HT-29 (cell line): ENCODE measurements around the gene PDLIM5. TPM values are rescaled to one million over a fixed set of nuclear protein-coding genes. Genes with fewer than 3 reads are reported as not detected.
"Not testable (repeated sequence)": the region's sequence is repeated elsewhere in the genome, so short reads cannot be mapped to it uniquely, and the experiment has no call there.

Experiments used
- DNase-seq: peaks from one replicate; pipeline ENCODE4 v3.0.0-alpha.2; 2015; ENCODE audit warnings: low spot score
- total RNA-seq: library from RNA; depleted of rRNA; stranded (reverse); fragments of >200 nt; shearing (Covaris generic); gene quantifications from 2 replicates; pipeline ENCODE4 v1.2.3, GENCODE V29; 2014

Gene PDLIM5
- total RNA-seq, 1 experiment from 2014 or later: 74.5 TPM

DNA sequence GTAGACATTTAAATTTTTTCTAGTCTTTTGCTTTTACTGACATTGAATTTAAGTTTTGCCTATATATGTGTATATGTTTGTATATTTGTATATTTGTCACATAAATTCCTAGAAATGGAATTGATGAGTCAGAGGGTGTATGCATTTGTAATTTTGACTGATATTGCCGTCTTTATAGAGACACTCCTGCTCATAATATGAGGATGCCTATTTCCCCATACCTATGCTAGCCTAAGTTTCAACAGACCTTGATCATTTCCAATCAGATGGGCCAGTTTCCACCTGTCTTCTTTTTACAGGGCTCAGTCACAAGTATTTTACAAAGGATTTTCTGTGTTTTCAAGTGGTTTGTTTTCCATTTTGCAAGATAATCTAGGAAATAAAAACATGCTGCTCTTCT, 10.8 kb downstream of the PDLIM5 start:
- DNase-seq: no peak

DNA sequence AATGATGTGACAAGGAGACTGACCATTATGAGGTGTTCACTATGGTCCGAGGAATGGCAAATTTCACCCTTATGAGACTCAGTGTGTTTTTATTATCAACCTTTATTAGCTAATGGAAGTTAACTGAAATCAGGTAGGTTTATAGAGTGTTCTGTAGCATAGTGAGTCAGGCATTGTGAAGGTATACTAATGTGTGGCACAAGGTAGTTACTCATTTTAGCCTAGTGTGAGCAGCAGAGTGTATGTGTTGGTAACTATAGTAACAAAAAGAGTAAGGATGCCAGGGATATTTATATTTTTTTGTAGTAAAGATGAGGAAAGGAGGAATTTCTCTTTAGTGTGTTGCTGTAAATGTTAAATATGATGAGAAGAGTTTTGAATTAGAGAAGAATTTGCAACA, 12.0 kb downstream of the PDLIM5 start:
- DNase-seq: no peak

DNA sequence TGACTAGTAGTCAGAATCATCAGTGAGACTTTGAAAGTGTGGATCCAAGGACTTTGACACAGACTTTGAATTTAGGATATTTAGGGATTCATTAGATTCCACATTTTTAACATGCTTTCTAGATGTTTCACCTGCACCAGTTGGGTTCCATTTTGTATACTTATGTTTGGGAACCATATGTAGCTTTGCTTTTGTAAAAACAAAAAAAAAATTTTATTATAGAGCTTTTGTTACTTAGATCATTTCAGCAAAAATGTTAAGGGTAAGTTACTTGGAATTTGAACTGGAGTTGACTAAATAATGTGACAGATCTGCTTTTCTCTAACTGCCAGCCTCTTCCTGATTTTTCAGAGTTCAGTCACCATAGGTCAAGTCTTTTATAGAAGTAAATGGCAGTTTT, 14.6 kb downstream of the PDLIM5 start:
- no peak for DNase-seq

DNA sequence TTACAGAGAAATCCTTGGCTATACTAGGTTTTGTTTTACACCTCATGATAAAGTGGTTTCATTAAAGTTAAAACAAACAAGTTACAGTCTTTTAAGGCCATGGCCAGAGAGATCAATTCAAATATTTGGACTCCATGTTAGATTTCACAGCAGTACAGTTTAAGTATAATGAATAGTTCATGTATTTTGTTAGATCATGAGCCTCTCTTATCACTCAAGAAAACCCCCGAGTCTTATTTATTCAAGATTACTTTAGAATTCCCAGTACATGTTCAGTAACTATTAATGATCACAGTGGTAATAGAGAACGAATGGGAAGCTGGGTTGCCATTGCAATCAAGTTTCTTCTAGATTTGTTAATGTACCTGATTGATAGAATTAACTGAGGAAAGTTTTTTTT, 15.2 kb downstream of the PDLIM5 start:
- no peak for DNase-seq

DNA sequence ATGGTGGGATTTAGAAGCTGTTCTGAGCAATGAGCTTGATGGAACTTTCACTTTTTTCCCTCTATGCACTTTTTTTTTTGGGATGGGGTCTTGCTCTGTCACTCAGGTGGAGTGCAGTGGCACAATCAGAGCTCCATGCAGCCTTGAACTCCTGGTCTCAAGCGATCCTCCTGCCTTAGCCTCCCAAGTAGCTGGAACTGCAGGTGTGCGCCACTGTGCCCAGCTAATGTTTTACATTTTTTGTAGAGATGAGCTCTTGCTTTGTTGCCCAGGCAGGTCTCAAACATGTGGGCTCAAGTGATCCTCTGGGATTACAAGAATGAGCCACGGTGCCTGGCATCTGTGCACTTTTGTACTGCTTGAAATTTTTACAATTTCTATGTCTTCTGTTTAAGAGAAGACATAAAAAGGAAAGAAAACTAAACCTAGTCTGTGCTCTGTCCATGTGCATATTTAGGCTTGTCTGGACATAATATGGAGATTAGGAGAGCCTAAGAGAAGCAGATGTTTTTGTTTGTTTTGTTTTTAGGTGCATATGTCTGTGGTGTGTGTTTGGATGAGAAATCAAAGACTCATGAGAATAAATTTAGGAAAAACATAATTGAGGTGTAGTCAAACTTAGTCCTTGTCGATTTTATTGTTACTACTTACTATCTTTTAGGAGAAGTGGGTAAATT, 16.5 kb downstream of the PDLIM5 start:
- no peak for DNase-seq

DNA sequence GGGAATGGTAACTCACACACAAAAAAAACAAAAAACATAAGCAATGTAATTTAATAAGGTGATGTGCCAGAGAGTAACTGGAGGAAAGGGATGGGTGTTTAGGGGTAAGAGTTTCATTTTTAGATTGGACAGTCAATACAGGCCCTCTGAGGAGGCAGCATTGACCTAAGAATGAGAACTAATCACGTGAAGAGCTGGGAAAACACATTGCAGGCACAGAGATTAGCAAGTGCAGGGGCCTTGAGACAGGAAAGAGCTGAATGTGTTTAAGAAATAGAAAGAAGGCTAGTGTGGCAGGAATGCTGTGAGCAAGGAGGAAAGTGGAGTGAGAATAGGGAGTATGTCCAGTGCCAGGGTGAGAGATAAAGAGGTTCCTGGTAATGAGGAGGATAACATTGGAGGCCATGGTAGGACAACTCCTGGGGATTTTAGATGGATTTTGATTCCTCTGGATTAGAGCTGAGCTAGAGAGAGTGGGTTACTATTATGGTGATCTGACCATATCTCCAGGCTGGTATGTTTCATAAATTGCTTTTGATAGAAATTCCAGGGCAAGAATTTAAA, 17.6 kb downstream of the PDLIM5 start:
- no peak for DNase-seq

DNA sequence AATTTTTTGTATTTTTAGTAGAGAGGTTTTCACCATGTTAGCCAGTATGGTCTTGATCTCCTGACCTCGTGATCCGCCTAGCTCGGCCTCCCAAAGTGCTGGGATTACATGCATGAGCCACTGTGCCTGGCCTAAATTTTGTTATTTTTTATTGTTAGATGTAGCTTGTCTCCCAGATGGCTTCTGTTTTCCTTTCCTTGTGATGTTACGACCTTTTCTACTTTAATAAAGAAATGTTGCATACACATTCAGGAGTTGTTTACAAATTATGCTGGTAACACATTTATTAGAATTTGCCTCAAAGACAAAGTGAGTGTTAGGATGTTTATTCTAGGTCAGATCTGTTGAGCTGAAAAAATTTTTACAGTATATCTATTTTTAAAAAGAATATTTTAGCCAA, 18.4 kb downstream of the PDLIM5 start:
- no peak for DNase-seq

DNA sequence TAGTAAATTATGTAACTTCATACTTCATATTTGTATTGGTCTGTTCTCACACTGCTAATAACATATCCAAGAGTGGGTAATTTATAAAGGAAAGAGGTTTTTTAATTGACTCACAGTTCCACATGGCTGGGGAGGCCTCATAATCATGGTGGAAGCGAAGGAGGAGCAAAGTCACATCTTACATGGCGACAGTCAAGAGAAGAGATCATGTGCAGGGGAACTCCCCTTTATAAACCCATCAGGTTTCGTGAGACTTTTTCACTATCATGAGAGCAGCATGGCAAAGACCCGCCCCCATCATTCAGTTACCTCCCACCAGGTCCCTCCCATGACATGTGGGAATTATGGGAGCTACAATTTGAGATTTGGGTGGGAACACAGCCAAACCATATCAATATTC, 19.0 kb downstream of the PDLIM5 start:
- DNase-seq: not testable (repeated sequence)

DNA sequence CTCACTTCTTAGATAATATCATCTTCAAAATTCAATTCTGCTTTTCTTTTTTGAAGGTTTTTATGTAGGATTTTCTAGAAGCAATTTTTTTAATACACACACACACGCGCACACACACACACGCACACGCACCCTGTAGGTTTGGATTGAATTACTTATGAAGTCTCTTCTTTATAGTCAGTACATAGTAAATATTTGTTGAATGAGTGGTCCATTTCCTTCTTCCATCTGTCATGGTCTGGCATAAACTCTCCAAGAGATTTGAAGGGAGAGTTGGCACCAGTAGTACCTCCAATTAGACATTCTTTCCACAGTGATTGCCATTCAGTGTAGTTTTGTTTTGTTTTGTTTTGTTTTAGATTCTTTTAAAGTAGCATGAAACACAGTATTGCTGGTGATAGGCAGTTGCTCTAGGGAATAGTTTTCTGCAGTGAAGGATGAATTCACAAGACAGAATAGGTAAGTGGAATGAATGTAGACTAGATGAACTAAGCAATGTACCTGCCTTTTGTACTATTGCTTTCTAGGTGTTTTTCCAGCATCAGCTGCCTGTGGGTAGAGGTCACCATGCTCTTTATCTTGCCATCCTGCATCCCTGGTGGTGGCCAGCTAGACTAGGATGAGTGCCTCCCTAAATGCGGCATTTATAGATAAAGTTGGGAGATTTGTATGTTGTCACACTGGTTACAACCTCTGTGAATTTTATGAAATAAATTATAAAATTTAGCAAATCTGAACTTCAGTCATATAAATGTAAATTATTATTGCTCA, 20.5 kb downstream of the PDLIM5 start:
- no peak for DNase-seq

DNA sequence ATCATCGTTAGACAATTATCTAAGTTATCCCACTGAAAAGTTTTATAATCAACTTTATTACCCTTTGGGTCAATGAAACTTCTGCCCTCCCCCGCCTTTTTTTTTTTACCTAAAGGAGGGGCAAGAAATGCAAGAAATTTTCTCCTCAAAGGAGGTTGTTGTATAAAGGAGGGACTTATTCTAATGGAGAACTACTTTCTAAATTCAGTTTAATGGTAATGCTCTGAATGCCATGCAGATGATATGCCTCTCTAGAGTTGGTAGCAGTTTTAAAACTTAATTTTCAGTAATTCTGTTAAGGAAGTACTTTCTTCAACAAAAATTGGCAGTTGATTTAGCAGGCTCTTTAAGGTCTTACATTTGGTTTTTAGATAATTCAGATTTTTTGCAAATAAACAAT, 23.3 kb downstream of the PDLIM5 start:
- no peak for DNase-seq

DNA sequence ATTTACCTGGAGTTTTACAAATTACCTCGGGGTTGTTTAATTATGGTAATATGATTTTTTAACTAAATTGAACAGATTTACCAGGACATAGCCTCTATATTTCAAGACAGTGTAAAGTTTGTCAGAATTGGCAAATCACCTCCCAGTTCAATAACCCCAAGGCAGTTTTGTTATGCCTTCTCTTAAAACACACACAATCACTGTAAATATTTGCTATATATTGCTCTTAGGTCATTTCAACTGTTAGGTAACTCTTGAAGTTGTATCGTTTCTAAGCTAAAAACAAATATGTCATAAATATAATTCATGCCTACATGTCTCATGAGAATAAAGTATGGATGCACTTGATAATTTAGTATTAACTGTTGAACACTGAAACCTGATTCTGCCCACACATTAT, 24.1 kb downstream of the PDLIM5 start:
- no peak for DNase-seq

DNA sequence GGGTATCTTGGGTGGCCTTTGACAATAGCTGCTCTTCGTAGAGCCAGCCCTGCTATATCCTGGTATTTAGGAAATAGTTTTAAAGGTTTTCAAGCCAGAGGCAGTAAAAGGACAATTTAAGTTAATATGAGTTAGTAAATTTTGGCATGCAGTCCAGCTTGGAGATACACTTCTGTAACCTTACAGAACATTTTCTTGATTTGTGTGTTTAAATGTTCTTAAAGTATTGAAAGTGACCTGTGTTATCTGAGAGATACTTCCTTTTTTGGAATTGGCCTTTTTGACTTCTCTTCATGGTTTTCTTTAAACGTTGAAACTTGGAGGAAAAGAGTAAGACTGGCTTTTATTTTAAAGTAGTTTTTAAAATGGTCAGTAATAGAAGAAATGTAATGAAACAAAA, 25.5 kb downstream of the PDLIM5 start:
- DNase-seq: no peak

DNA sequence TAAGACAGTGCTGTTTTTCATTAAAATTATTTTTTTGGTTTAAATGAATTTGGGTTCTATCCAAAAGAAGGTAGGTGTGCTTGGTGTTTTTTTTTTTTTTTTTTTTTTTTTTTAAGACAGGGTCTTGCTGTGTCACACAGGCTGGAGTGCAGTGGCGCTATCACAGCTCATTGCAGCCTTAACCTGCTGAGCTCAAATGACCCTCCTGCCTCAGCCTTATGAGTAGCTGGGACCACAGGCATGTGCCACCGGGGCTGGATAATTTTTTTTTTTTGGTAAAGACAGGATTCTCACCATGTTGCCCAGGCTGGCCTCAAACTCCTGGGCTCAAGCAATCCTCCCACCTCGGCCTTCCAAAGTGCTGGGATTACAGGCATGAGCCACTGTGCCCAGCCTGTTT, 27.1 kb downstream of the PDLIM5 start:
- not testable (repeated sequence) for DNase-seq

DNA sequence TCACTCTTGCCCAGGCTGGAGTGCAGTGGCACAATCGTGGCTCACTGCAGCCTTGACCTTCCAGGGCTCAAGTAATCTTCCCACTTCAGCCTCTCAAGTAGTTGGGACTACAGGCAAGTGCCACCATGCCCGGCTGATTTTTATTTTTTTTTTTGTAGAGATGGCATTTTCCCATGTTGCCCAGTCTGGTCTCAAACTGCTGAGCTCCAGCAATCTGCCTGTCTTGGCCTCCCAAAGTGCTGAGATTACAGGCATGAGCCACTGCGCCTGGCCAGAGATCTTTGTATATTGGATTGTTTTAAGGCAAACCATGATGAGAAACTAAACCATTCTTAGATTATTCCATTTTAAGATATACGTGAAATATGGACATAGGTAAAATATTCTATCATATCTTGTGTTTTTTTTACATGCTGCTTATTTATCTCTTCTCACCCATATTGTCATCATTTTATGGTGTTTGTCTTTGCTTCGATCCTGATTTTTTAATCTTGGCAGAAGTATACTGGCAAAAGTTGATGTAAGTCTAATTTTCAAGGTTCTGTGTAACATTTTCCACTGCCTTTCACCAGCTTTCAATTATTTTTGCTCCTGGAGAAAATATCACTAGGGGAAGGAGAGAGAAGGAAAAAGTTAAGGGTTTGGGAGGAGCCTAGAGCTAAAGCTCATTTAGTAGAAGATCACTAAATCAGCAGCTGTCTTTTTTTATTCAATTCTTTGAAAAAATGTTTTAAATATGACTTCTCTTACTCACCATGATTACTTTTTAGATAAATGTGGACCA, 27.8 kb downstream of the PDLIM5 start:
- no peak for DNase-seq

DNA sequence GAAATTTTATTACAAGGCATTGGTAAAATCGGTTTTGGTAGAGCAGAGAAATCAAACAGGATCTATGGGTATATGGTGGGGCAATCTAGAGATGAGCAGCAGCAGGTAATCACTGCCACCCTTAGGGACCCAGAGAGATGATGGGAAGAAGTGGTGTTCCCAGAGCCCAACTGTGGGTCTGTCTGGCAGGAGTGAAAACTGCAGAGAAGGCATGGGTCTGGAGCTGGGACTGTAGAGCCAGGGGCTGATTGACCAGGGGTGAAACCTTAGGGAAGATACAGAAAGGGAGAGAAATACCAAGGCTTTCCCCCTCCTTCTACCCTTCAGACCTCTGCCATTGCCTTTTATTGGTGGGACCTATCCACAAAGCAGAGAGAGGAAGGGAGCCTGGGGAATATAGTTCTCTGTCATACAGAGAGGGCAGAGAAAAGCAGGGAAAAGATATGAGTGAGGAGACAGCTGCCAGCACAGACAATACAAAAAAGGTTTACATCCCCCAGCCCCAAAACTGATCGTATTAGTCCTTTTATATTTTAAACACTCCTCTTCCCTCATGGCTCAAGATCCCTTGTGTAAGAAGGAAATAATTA, 28.7 kb downstream of the PDLIM5 start:
- DNase-seq: no peak

DNA sequence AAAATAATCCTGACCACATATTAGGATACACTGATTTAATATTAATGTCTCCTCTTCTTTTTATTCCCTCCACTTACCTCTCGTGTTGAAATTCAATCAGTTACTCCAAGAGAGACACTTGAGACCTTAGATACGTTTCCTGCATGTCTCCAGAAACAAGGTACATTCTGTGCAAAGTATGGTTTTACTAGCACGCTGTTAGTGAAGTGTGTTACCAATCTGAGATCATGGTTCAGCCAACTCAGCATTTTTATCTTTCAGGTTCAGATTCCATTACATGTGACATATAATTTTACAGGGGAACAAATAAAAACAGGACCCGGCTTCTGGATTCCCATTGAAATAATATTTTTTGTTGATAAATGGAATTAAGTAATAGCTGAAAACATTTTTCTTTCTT, 32.2 kb downstream of the PDLIM5 start:
- DNase-seq: no peak

DNA sequence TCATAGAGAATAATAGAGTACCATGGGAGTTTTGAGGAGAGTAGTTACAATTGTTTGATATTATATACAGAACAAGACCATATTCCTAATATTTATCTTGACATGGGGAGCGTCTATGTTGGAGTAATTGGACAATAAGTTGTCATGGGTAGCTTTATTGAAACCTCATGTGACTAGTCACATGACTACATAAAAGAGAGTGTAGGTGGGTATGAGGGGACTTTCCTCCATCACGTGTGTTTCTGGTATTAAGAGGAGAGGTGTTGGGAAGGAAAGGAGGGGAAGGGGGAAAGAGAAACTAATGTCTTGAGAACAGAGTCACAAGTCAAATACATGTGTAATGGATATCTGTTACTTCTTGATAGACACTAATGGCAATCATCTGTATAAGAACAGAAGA, 33.1 kb downstream of the PDLIM5 start:
- DNase-seq: no peak

DNA sequence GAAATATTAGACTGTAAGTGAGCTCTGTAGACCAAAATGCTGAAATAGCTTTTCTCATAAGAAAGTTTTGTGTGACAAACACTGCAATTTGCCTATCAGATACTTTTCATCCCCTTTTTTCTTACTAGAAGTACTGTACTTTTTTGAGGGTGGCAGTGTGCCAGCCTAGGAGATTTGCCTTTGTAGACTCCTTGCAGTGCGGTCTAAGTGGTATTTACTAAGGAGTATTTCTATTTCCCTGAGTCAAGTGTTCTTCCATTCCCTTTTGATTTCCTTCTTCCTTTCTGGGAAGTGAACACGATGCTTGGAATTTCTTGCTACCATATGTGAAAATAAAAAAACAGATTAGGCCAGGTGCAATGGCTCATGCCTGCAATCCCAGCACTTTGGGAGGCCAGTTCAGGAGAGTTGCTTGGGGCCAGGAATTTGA, 34.6 kb downstream of the PDLIM5 start:
- no peak for DNase-seq

DNA sequence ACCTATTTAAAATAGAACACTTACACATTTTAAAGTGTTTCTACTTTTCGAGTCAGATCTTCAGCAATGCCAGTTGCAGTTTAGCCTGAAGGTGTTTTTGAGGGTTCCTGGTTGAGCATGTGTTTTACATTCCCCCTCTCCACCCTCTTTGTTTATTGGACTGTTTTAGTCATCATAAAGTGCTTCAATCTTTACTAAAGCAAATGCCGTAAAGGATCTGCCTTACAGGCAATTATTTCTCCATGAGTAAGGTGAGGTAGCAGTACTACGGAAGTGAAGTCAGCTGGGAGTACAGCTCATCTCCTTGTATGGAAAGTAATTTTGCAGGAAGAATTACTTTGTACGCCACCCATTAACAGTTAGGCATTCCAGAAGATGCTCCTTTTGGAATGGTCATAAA, 36.9 kb downstream of the PDLIM5 start:
- DNase-seq: no peak

DNA sequence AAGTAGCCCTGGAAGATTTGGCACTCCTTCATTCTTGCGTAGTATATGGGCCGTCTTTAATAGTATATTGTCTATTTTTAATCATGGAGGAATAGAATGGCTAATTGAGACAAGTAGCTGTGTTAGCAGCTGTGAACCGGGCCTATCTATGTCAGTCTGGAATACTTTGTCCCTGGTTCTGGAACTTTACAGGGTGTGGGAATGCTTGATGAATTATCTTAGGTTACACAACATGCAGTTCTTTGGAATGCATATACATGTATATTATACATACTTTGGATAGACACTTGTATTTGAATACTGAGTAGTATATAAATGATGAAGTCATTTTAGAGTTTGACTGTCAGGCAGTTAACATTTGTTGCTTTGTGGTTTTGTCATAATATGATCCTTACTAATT, 37.4 kb downstream of the PDLIM5 start:
- DNase-seq: no peak

DNA sequence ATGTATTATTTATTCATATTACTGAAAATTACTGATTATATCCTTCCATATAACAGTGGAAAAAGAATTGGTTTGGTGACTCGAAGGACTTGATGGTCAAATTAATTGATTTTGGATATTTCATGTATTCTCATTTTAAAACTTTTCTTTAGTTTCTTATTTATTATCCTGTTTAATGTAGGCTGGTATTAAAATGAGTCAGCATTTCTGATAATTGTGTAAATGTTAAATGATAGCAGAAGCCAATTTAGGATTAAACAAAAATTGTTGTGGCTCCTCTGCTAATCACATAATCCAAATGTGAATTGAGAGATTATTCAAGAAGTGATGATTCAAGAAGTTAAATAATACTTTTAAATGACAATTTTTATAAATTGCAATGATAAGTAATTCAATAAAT, 38.7 kb downstream of the PDLIM5 start:
- no peak for DNase-seq

DNA sequence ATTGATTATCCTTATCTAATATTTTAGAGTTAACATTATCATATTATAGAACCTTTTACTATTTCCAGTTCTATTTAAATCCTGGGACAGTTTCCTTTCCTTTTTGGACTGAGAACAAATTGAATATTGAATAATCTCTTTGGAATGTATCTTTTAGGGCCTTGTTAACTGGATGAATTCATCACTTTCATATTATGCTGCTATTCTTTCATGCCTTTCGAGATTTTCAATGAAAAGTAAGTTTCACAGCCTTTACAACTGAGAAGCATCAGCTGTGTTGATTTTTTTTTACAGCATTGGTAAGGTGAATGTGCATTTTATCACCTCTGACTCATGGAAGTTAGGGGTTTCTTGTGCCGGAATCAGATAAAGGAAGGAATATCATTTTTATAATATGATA, 39.6 kb downstream of the PDLIM5 start:
- no peak for DNase-seq
